Prostate gland (tissue), 2 donors: ENCODE results near the gene DCC.

Source experiments
- CTCF ChIP-seq, 4 experiments: fragments of 200-600 bp in 2 of 4; fragments of 450-650 bp in 2 of 4; sonication (generic) in 2 of 4; IDR thresholded peaks; 1 replicate in 3 of 4; 2 replicates in 1 of 4; pipeline ENCODE4 v1.5.1; 2016 to 2019; ENCODE audit warnings: antibody characterized with exemption in 4 of 4, mild to moderate bottlenecking in 2 of 4, moderate library complexity in 2 of 4
- POLR2AphosphoS5 ChIP-seq: sonication (generic); formaldehyde crosslinking; IDR thresholded peaks from one replicate; pipeline ENCODE4 v1.6.1; 2017; ENCODE audit warnings: antibody characterized with exemption

DNA sequence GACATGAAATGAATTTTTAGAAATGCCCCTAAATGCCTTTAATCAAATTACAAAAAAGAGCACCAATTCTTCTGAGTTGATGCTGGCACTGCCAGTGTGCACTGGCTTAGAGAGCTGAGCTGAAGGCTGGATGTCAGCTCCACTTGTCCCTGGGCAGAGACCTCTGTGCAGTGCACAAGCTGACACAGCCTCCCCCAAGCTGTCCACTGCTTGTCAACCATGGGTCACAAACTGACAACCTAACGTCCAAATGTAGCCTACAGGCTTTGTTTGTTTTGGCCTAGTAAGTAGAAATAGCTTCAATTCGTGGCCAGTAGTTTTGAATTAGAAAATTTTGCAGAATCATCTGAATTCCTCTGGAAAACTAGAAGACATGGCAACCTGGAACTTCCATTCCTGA is 605.6 kb downstream of the DCC start:
- TF ChIP-seq CTCF (IDR thresholded peaks at IDR 0.05) (no peak), POLR2AphosphoS5 (no peak)
